Muscle layer of colon (tissue), 2 donors: ENCODE results near the gene ISCA2.

Experiments used
- H3K27ac ChIP-seq: one replicate; pipeline ENCODE4 v1.7.0; 2013; ENCODE audit warnings: low read depth, mild to moderate bottlenecking, low read length, moderate library complexity
- H3K27me3 ChIP-seq, 2 donors: one replicate each; pipeline ENCODE4 v1.7.0; 2013; ENCODE audit warnings: low read length in 2 of 2, mild to moderate bottlenecking in 2 of 2; ENCODE audit not compliant: insufficient read depth in 2 of 2, control insufficient read depth in 1 of 2
- H3K36me3 ChIP-seq: one replicate; pipeline ENCODE4 v1.7.0; 2013; ENCODE audit warnings: mild to moderate bottlenecking, low read length; ENCODE audit not compliant: insufficient read depth
- H3K4me1 ChIP-seq: one replicate; pipeline ENCODE4 v1.7.0; 2013; ENCODE audit warnings: mild to moderate bottlenecking, low read length; ENCODE audit not compliant: insufficient read depth
- H3K4me3 ChIP-seq, 2 donors: one replicate each; pipeline ENCODE4 v1.7.0; 2013; ENCODE audit warnings: low read length in 2 of 2, low read depth in 1 of 2, mild to moderate bottlenecking in 1 of 2, moderate library complexity in 1 of 2
- H3K9ac ChIP-seq: one replicate; pipeline ENCODE4 v1.7.0; 2013; ENCODE audit warnings: low read length
- H3K9me3 ChIP-seq: one replicate; pipeline ENCODE4 v1.7.0; 2013; ENCODE audit warnings: mild to moderate bottlenecking, low read length
- donor health status: abdominal sarcoma.
- donor health status: Adenocarcinoma of cecum.

Gene ISCA2

GRCh38 chr14:74510223-74510931, 16.8 kb downstream of the ISCA2 start:
- H3K27ac ChIP-seq: no peak overlapping the region
- no peaks in the 10 kb centered on the region for H3K9me3 ChIP-seq
- no peaks in the 10 kb centered on the region for H3K4me1 ChIP-seq
- no peak overlapping the region for H3K4me3 ChIP-seq
- no peaks in the 10 kb centered on the region for H3K36me3 ChIP-seq
- H3K9ac ChIP-seq: no peak overlapping the region
- no peaks in the 10 kb centered on the region for H3K27me3 ChIP-seq

DNA sequence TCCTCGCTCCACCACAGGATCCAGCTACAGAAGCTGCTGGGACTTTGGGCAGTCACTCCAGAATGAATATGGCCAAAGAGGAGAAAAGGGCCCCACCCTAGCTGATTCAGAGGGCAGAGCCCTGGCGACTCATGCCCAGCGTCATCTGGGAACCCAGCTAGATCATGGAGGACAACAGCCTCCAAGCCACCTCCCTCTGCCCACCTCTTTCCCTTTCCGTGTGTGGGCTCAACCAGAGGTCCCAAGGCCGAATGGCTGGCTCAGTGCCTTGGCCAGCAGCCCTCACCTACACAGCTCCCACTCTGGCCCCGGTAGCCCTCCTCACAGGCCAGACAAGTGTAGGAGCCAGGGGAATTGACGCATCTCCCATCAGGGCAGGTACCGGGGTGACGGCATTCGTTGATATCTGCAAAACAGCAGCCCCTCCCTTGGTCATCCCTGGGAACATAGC, 17.4 kb downstream of the ISCA2 start:
- Histone ChIP-seq H3K9ac (no peak overlapping the region), H3K36me3 (no peaks in the 10 kb centered on the region), H3K4me3 (no peak overlapping the region), H3K27ac (no peak overlapping the region), H3K4me1 (no peaks in the 10 kb centered on the region), H3K27me3 (no peaks in the 10 kb centered on the region), H3K9me3 (no peaks in the 10 kb centered on the region)

GRCh38 chr14:74511966-74512830, 18.6 kb downstream of the ISCA2 start:
- H3K9ac ChIP-seq: no peak overlapping the region
- no peaks in the 10 kb centered on the region for H3K9me3 ChIP-seq
- H3K27me3 ChIP-seq: no peaks in the 10 kb centered on the region
- no peak overlapping the region for H3K27ac ChIP-seq
- no peak overlapping the region for H3K4me3 ChIP-seq
- no peaks in the 10 kb centered on the region for H3K4me1 ChIP-seq
- H3K36me3 ChIP-seq: no peaks in the 10 kb centered on the region

DNA sequence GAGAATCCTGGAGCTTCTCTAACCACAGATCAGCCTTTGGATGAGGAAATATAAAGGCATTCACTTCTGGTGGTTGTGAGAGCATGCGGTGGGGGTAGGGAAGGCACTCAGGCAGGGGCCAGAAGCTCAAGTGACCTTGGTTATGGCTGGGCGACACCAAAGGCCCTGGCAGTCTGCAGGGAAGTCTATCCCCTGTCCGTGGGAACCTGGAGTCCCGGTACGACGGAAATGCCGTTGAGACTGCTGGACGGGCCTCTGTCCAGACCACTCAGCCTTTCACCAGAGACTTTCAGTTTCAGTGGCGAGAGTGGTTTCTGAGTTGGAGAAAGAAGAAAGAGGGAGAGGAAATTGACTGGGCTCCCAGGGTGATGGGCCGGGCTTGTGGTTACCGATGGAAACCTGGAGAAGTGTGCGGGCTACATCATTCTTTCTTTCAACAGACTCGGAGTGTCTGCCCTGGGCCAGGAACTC, 20.9 kb downstream of the ISCA2 start:
- Histone ChIP-seq H3K27me3 (no peaks in the 10 kb centered on the region), H3K4me1 (no peaks in the 10 kb centered on the region), H3K9me3 (no peaks in the 10 kb centered on the region), H3K9ac (no peak overlapping the region), H3K27ac (no peak overlapping the region), H3K4me3 (no peak overlapping the region), H3K36me3 (no peaks in the 10 kb centered on the region)

DNA sequence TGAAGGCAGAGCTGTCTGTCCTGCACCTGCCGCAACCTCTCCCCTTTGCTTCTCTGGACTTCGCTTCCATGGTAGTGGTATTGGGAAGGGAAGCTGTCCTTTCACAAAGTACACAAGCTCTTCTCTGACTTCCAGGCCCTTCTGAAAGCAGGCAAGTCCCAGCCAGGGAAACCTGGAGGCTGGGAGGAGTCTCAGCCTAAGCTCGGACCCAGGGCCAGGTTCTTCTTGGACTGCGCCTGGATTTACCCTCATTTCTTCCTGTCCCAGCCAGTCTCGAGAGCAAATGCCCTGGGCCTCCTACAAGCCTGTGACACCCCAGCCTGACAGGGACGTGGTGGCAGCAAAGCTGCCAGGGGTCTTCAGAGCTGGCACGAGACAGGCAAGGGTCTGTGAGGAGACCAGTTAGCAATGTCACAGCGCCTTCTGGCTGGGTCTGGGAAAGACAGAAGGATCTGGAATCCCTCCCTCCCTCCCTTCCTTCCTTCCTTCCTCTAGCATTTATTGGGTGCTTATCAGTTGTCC, 22.4 kb downstream of the ISCA2 start:
- Histone ChIP-seq H3K27ac (no peak overlapping the region), H3K9me3 (no peaks in the 10 kb centered on the region), H3K4me3 (no peak overlapping the region), H3K9ac (no peak overlapping the region), H3K36me3 (no peaks in the 10 kb centered on the region), H3K27me3 (no peaks in the 10 kb centered on the region), H3K4me1 (no peaks in the 10 kb centered on the region)

- H3K9ac ChIP-seq: no peak overlapping the region
- no peaks in the 10 kb centered on the region for H3K36me3 ChIP-seq
- no peaks in the 10 kb centered on the region for H3K9me3 ChIP-seq
- H3K4me1 ChIP-seq: no peaks in the 10 kb centered on the region
- H3K27me3 ChIP-seq: no peaks in the 10 kb centered on the region
- H3K27ac ChIP-seq: no peak overlapping the region
- no peak overlapping the region for H3K4me3 ChIP-seq
Observed at GRCh38 chr14:74516451-74517160, 23.0 kb downstream of the ISCA2 start.

DNA sequence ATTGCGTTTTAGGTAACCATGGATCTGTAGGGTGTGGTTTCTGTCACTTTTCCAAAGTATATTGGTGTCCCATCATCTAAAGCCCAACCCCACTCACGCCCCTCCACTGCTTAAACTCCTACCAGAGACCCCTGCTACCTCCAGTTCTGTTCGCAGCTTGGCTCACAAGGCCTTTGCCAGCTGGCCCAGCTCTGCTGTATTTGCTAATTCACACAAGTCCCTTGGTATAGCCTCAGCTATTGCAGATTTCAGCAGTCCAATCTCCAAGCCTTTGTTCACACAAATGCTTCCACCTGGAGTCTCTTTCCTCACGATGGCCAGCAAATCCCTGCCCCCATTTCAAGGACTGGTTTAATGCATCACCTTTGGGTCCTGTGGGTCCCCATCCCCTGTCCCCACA, 24.2 kb downstream of the ISCA2 start:
- Histone ChIP-seq H3K36me3 (no peaks in the 10 kb centered on the region), H3K27ac (no peak overlapping the region), H3K27me3 (no peaks in the 10 kb centered on the region), H3K4me3 (no peak overlapping the region), H3K4me1 (no peaks in the 10 kb centered on the region), H3K9ac (no peak overlapping the region), H3K9me3 (no peaks in the 10 kb centered on the region)

- Histone ChIP-seq H3K27me3 (no peaks in the 10 kb centered on the region), H3K4me3 (no peak overlapping the region), H3K9me3 (no peaks in the 10 kb centered on the region), H3K4me1 (no peaks in the 10 kb centered on the region), H3K27ac (no peak overlapping the region), H3K9ac (no peak overlapping the region), H3K36me3 (no peaks in the 10 kb centered on the region)
Observed at GRCh38 chr14:74518221-74518620, 24.7 kb downstream of the ISCA2 start.

DNA sequence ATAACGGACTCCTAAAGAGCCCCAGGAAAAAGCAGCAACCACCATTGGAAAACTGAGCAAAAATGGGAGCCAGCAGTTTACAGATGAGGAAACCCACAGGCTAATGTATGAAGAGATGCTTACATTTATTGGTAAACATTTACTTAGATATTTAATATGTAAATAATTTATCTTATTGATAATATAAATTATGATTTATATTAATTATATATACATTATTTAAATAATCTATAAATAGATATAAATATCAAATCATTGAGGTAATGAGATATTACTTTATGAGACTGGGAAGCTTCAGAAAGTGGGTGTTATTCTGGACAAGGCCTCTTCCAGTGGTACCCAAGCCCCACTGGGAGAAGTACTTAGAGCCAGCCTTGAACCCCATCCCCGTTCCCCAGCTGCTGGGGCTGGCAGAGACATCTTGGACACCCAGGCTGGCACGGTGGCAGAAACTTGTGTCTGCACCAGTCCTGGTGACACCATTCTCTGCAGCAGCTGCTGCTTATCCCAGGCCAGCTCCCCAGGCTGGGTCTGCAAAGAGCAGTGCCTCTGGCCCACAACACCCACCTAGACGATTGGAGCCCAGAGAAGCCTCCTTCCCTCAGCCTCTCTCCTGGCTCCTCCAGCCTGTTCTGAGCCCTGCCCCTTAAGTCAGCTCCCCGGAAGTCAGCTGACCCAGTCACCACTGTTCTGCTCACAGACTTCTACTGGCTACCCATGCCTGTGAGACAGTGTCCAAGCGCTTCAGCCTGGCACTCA, 25.9 kb downstream of the ISCA2 start:
- no peak overlapping the region for H3K4me3 ChIP-seq
- no peaks in the 10 kb centered on the region for H3K36me3 ChIP-seq
- no peaks in the 10 kb centered on the region for H3K27me3 ChIP-seq
- H3K9ac ChIP-seq: no peak overlapping the region
- no peaks in the 10 kb centered on the region for H3K9me3 ChIP-seq
- H3K27ac ChIP-seq: no peak overlapping the region
- no peaks in the 10 kb centered on the region for H3K4me1 ChIP-seq

- Histone ChIP-seq H3K4me1 (no peaks in the 10 kb centered on the region), H3K9me3 (no peaks in the 10 kb centered on the region), H3K9ac (no peak overlapping the region), H3K36me3 (no peaks in the 10 kb centered on the region), H3K4me3 (no peak overlapping the region), H3K27me3 (no peaks in the 10 kb centered on the region), H3K27ac (no peak overlapping the region)
Observed at GRCh38 chr14:74521756-74522155, 28.2 kb downstream of the ISCA2 start.
